ENCODE measurements around the gene HS3ST1. TPM values are rescaled to one million over a fixed set of nuclear protein-coding genes. Genes with fewer than 3 reads are reported as not detected.

HS3ST1 gene
- total and polyA plus RNA-seq, 2 donors from 2014 or later, result 1.1 to 39.0 TPM

- no peaks in the 10 kb centered on the region for H3K4me1 ChIP-seq (ENCODE audit: control insufficient read depth in 2 of 3, insufficient read depth in 2 of 3, low read depth in 1 of 3, low read length in 3 of 3)
- intact Hi-C loops (cut with DNase I), result no loop called here
- no peak overlapping the region for H3K9ac ChIP-seq (ENCODE audit: low read length in 3 of 3)
- no peak overlapping the region for H3K27ac ChIP-seq (ENCODE audit: low read depth in 2 of 2, low read length in 2 of 2)
- FAIRE-seq, result no peak
- H3K36me3 ChIP-seq (ENCODE audit: control insufficient read depth in 2 of 3, insufficient read depth in 3 of 3, low read length in 3 of 3), result no peaks in the 10 kb centered on the region
- DNase-seq, result no peak
- TF ChIP-seq CTCF (IDR thresholded peaks at IDR 0.05; ENCODE audit: borderline replicate concordance, extremely low read depth, insufficient read depth), result no peak
- H3K4me3 ChIP-seq (ENCODE audit: low read length in 3 of 3), result no peak overlapping the region
- H3K9me3 ChIP-seq (ENCODE audit: control insufficient read depth in 2 of 3, insufficient read depth in 1 of 3, low read length in 3 of 3), result no peaks in the 10 kb centered on the region
- no peaks in the 10 kb centered on the region for H3K27me3 ChIP-seq (ENCODE audit: control insufficient read depth, insufficient read depth, low read length)
Observed at GRCh38 chr4:11402192-11402591, 26.5 kb downstream of the HS3ST1 start.

GRCh38 chr4:11399461-11399971 lies 29.2 kb downstream of the HS3ST1 start:
- Histone ChIP-seq H3K36me3 (ENCODE audit: control insufficient read depth in 2 of 3, insufficient read depth in 3 of 3, low read length in 3 of 3) (no peaks in the 10 kb centered on the region), H3K9ac (ENCODE audit: low read length in 3 of 3) (no peak overlapping the region), H3K4me1 (ENCODE audit: control insufficient read depth in 2 of 3, insufficient read depth in 2 of 3, low read depth in 1 of 3, low read length in 3 of 3) (no peaks in the 10 kb centered on the region), H3K9me3 (ENCODE audit: control insufficient read depth in 2 of 3, insufficient read depth in 1 of 3, low read length in 3 of 3) (no peaks in the 10 kb centered on the region), H3K4me3 (ENCODE audit: low read length in 3 of 3) (no peak overlapping the region), H3K27me3 (ENCODE audit: control insufficient read depth, insufficient read depth, low read length) (no peaks in the 10 kb centered on the region), H3K27ac (ENCODE audit: low read depth in 2 of 2, low read length in 2 of 2) (no peak overlapping the region)
- no peak for TF ChIP-seq CTCF (IDR thresholded peaks at IDR 0.05; ENCODE audit: borderline replicate concordance, extremely low read depth, insufficient read depth)
- intact Hi-C loops (cut with DNase I), result no loop called here
- DNase-seq (no peak), FAIRE-seq (no peak)

DNA sequence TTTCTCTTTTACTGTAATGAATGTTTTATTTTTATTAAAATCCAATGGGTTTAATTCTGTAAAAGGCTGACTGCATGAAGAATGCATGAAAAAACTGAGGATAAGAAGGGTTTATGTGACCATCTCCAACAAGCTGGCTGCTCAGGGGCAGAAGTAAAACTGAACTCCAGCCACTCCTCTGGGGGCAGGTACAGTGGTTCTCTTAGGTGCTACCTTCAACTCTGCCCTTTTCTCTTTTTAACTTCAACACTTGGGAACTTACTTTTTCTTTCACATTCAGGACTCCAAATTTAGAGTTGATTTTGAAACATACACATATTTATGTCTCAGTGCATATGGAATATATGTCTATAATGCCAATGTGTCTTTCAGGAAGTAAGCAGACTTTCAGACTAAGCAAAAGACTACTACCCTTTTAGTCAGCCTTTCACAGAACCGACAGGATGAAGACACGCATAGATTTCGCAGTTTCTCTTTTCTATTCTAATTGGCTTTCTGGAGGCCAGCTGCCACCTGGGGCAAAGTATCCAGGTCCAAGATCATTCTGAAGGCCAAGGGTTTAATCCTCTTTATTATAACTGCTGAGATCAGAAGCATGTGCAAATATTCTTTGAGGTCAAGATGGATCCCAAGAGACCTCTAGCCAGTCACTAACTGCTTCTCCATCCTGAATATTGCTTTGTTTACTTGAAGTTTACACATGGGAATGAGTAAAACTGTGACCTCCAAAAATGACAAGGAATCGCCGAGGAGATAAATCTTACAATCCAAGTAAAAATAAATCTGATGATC lies 30.7 kb downstream of the HS3ST1 start:
- Histone ChIP-seq H3K4me1 (ENCODE audit: control insufficient read depth in 2 of 3, insufficient read depth in 2 of 3, low read depth in 1 of 3, low read length in 3 of 3) (no peaks in the 10 kb centered on the region), H3K27ac (ENCODE audit: low read depth in 2 of 2, low read length in 2 of 2) (no peak overlapping the region), H3K9me3 (ENCODE audit: control insufficient read depth in 2 of 3, insufficient read depth in 1 of 3, low read length in 3 of 3) (no peaks in the 10 kb centered on the region), H3K36me3 (ENCODE audit: control insufficient read depth in 2 of 3, insufficient read depth in 3 of 3, low read length in 3 of 3) (no peaks in the 10 kb centered on the region), H3K9ac (ENCODE audit: low read length in 3 of 3) (no peak overlapping the region), H3K4me3 (ENCODE audit: low read length in 3 of 3) (no peak overlapping the region), H3K27me3 (ENCODE audit: control insufficient read depth, insufficient read depth, low read length) (no peaks in the 10 kb centered on the region)
- TF ChIP-seq CTCF (IDR thresholded peaks at IDR 0.05; ENCODE audit: borderline replicate concordance, extremely low read depth, insufficient read depth), result no peak
- intact Hi-C loops (cut with DNase I), result no loop called here
- FAIRE-seq (no peak), DNase-seq (no peak)

All from kidney (tissue), 14 donors.